Sigmoid colon (tissue), 7 donors: ENCODE results near the gene UBR7. TPM values are rescaled to one million over a fixed set of nuclear protein-coding genes. Genes with fewer than 3 reads are reported as not detected.

Experiments used
- DNase-seq: peaks from one replicate; pipeline ENCODE4 v3.0.0-alpha.2; 2019
- H3K27ac ChIP-seq, 4 donors: fragments of 200-600 bp; sonication (generic); one replicate each; pipeline ENCODE4 v1.5.1; 2016 to 2019; ENCODE audit warnings: mild to moderate bottlenecking in 1 of 4
- H3K27me3 ChIP-seq, 3 donors: fragments of 200-600 bp; sonication (generic); one replicate each; pipeline ENCODE4 v1.5.1; 2019; ENCODE audit warnings: mild to moderate bottlenecking in 1 of 3
- H3K36me3 ChIP-seq, 4 donors: fragments of 200-600 bp; sonication (generic); one replicate each; pipeline ENCODE4 v1.5.1; 2016 to 2019
- H3K4me1 ChIP-seq, 4 donors: fragments of 200-600 bp; sonication (generic); one replicate each; pipeline ENCODE4 v1.5.1; 2017 to 2019
- H3K4me3 ChIP-seq, 4 donors: fragments of 200-600 bp; sonication (generic); one replicate each; pipeline ENCODE4 v1.5.1; 2017 to 2019; ENCODE audit warnings: mild to moderate bottlenecking in 2 of 4, moderate library complexity in 1 of 4
- H3K9me3 ChIP-seq, 4 donors: fragments of 200-600 bp in 3 of 4; sonication (generic) in 3 of 4; one replicate each; pipeline versions ENCODE4 v1.5.1 to v1.6.1; 2013 to 2019
- CTCF ChIP-seq, 4 experiments: fragments of 450-650 bp in 3 of 4; fragments of 200-600 bp in 1 of 4; IDR thresholded peaks; one replicate each; pipeline ENCODE4 v1.5.1; 2016 to 2019; ENCODE audit warnings: antibody characterized with exemption in 4 of 4, mild to moderate bottlenecking in 3 of 4, moderate library complexity in 2 of 4
- EP300 ChIP-seq, 4 donors: sonication (generic); formaldehyde crosslinking; IDR thresholded peaks; one replicate each; pipeline ENCODE4 v1.6.1; 2017; ENCODE audit warnings: antibody characterized with exemption in 4 of 4
- POLR2A ChIP-seq, 2 donors: fragments of 450-650 bp; IDR thresholded peaks; one replicate each; pipeline ENCODE4 v1.6.1; 2016; ENCODE audit warnings: antibody characterized with exemption in 2 of 2, mild to moderate bottlenecking in 2 of 2, moderate library complexity in 2 of 2
- POLR2AphosphoS5 ChIP-seq, 4 donors: sonication (generic); formaldehyde crosslinking; IDR thresholded peaks; one replicate each; pipeline ENCODE4 v1.6.1; 2017; ENCODE audit warnings: antibody characterized with exemption in 4 of 4
- WGBS, 2 donors: extraction: QIAGEN DNeasy Blood & Tissue Kit; methylation state at CpG; one replicate each; pipeline ENCODE4 v1.1.7; 2013; 5-methylcytosine and 5-hydroxymethylcytosine counted together
- intact Hi-C: fragments of 100-400 bp; cut with DNase I; formaldehyde crosslinking; loops from one replicate; pipeline ENCODE4 v1.15.1; 2023
- polyA plus RNA-seq, 3 donors: library from polyadenylated mRNA; stranded (reverse); fragments of 200-250 nt; gene quantifications; one replicate each; pipeline ENCODE4 v1.2.3, GENCODE V29; 2013
- total RNA-seq, 4 donors: library from RNA; depleted of rRNA; stranded (reverse); fragments of >200 nt; gene quantifications; one replicate each; pipeline ENCODE4 v1.1.0, GENCODE V29; 2016
- donor health status: healthy with polysubstance abuse.
- donor health status: Bipolar disorder and iron deficiency.
- donor health status: healthy.

UBR7 gene
- total and polyA plus RNA-seq, 7 donors = 15.5 to 32.1 (median 25.4) TPM

DNA sequence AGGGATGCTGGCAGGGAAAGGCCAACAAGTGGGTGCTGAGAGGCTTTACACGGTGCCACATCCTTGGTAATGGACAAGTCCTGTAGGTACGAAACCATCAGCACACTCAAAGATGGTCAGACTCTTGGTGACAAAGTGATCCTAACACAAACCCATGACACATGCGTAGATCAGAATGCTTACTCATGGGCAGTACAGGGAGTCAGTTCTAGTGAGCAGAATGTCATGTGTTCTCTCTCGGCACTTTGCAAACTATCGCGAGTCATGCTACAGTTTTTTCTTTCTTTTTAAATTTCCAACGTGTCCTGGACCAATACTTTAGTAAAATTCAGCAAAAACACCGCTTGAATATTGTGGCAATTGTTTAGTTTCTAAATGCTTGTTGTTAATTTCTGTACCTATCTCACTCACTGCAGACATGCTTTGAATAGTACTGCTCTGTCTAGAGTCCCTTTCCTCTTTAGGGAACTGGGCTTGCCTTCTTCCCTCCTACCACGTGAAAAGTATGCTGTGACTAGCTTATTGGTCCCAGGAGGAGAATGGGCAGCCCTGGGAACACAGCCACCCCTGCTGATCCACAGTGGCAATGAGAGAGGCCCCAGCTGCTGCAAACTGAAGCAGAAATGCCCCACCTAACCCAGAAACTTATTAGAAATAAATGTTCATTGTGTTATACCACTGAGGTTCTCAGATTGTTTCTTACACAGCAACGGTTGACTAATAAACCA is 62.4 kb downstream of the UBR7 start:
- no peaks in the 10 kb centered on the region for H3K4me1 ChIP-seq
- intact Hi-C loops = no loop called here
- H3K27ac ChIP-seq = no peak overlapping the region
- no peaks in the 10 kb centered on the region for H3K9me3 ChIP-seq
- no peak for TF ChIP-seq EP300 (IDR thresholded peaks at IDR 0.05)
- no peak for TF ChIP-seq CTCF (IDR thresholded peaks at IDR 0.05)
- TF ChIP-seq POLR2AphosphoS5 (IDR thresholded peaks at IDR 0.05) = no peak
- TF ChIP-seq POLR2A (IDR thresholded peaks at IDR 0.05) = no peak
- no peak overlapping the region for H3K4me3 ChIP-seq
- DNase-seq = no peak
- no peaks in the 10 kb centered on the region for H3K27me3 ChIP-seq
- peaks cover 0 to 9% (median 0%) of the 10 kb centered on the region in 4 donors for H3K36me3 ChIP-seq
- 88 to 91% methylated on average over 10 of the region's 10 CpGs for WGBS, 2 donors

- WGBS, 2 donors = 50 to 67% methylated on average over 6 of the region's 6 CpGs
- H3K4me3 ChIP-seq = no peak overlapping the region
Measured at GRCh38 chr14:93271111-93271510, 64.1 kb downstream of the UBR7 start.

GRCh38 chr14:93274055-93274806 is 67.2 kb downstream of the UBR7 start:
- H3K9me3 ChIP-seq = no peaks in the 10 kb centered on the region
- H3K4me1 ChIP-seq = no peaks in the 10 kb centered on the region
- H3K4me3 ChIP-seq = no peak overlapping the region
- no peak for DNase-seq
- no peak for TF ChIP-seq POLR2AphosphoS5 (IDR thresholded peaks at IDR 0.05)
- no peak for TF ChIP-seq CTCF (IDR thresholded peaks at IDR 0.05)
- no peak for TF ChIP-seq POLR2A (IDR thresholded peaks at IDR 0.05)
- no peak for TF ChIP-seq EP300 (IDR thresholded peaks at IDR 0.05)
- H3K27me3 ChIP-seq = no peaks in the 10 kb centered on the region
- H3K36me3 ChIP-seq = peaks cover 0 to 11% (median 0%) of the 10 kb centered on the region in 4 donors
- no peak overlapping the region for H3K27ac ChIP-seq
- 96 to 98% methylated on average over 3 of the region's 3 CpGs for WGBS, 2 donors
- intact Hi-C loops = no loop called here

More at GRCh38 chr14:93271111-93271510, 64.1 kb downstream of the UBR7 start:
- no peak for TF ChIP-seq POLR2A (IDR thresholded peaks at IDR 0.05)
- no peak for TF ChIP-seq CTCF (IDR thresholded peaks at IDR 0.05)
- TF ChIP-seq POLR2AphosphoS5 (IDR thresholded peaks at IDR 0.05) = no peak
- TF ChIP-seq EP300 (IDR thresholded peaks at IDR 0.05) = no peak
- intact Hi-C loops = no loop called here
- no peaks in the 10 kb centered on the region for H3K9me3 ChIP-seq
- DNase-seq = no peak
- H3K27me3 ChIP-seq = no peaks in the 10 kb centered on the region
- H3K27ac ChIP-seq = no peak overlapping the region
- peaks cover 0 to 11% (median 0%) of the 10 kb centered on the region in 4 donors for H3K36me3 ChIP-seq
- no peaks in the 10 kb centered on the region for H3K4me1 ChIP-seq

- 93 to 96% methylated on average over 3 of the region's 3 CpGs for WGBS, 2 donors
- Histone ChIP-seq H3K36me3 (peaks cover 0 to 11% (median 0%) of the 10 kb centered on the region in 4 donors), H3K27ac (no peak overlapping the region), H3K9me3 (no peaks in the 10 kb centered on the region), H3K4me1 (no peaks in the 10 kb centered on the region), H3K27me3 (no peaks in the 10 kb centered on the region), H3K4me3 (no peak overlapping the region)
- DNase-seq = no peak
- intact Hi-C loops = no loop called here
- TF ChIP-seq CTCF (IDR thresholded peaks at IDR 0.05) (no peak), POLR2A (IDR thresholded peaks at IDR 0.05) (no peak), EP300 (IDR thresholded peaks at IDR 0.05) (no peak), POLR2AphosphoS5 (IDR thresholded peaks at IDR 0.05) (no peak)
Measured at GRCh38 chr14:93276031-93276716, 69.1 kb downstream of the UBR7 start.

Other genes starting within 250 kb of the UBR7 start
- gene ITPK1, start 91.3 kb upstream of the UBR7 start, total RNA-seq = 10 to 100 TPM; 39.8 to 68.8 (median 54.3) TPM
- gene ITPK1, start 91.3 kb upstream of the UBR7 start, polyA plus RNA-seq = 10 to 100 TPM; 55.3 to 75.4 (median 71.2) TPM
- 10 to 100 TPM; 31.3 to 65.3 (median 60.1) TPM for gene MOAP1, start 22.4 kb upstream of the UBR7 start, total RNA-seq
- gene MOAP1, start 22.4 kb upstream of the UBR7 start, polyA plus RNA-seq = 10 to 100 TPM; 19.7 to 27.0 (median 22.9) TPM
- gene LYSET, start 21.9 kb upstream of the UBR7 start, total RNA-seq = 10 to 100 TPM in 3 of 4 donors, 1 to 10 TPM in 1; 10.0 to 16.9 (median 11.6) TPM
- gene LYSET, start 21.9 kb upstream of the UBR7 start, polyA plus RNA-seq = 10 to 100 TPM; 27.5 to 58.3 (median 57.6) TPM
- 10 to 100 TPM in 3 of 4 donors, 1 to 10 TPM in 1; 8.6 to 20.2 (median 11.8) TPM for gene GON7, start 191 bp upstream of the UBR7 start, total RNA-seq
- 10 to 100 TPM; 29.2 to 80.7 (median 51.7) TPM for gene GON7, start 191 bp upstream of the UBR7 start, polyA plus RNA-seq
- gene BTBD7, start 125.8 kb downstream of the UBR7 start, total RNA-seq = 10 to 100 TPM; 30.3 to 50.7 (median 43.3) TPM
- gene BTBD7, start 125.8 kb downstream of the UBR7 start, polyA plus RNA-seq = 10 to 100 TPM in 2 of 3 donors, 1 to 10 TPM in 1; 7.8 to 12.0 (median 11.1) TPM
- not detected for gene COX8C, start 139.9 kb downstream of the UBR7 start, total RNA-seq
- gene COX8C, start 139.9 kb downstream of the UBR7 start, polyA plus RNA-seq = not detected
- gene UNC79, start 223.7 kb downstream of the UBR7 start, total RNA-seq = 1 to 10 TPM in 2 of 4 donors, under 1 TPM in 2; 0.33 to 1.4 (median 0.96) TPM
- under 1 TPM in 1 of 3 donors, not detected in 2; 0.15 TPM for gene UNC79, start 223.7 kb downstream of the UBR7 start, polyA plus RNA-seq